AG09309 (cell line): Measurements from ENCODE around the gene OLFM2.

ENCODE experiments used
- DNase-seq: peaks from one replicate; pipeline ENCODE4 v3.0.0-alpha.2; 2010; ENCODE audit warnings: low read depth
- H3K4me3 ChIP-seq: 2 replicates; pipeline ENCODE4 v1.5.1; 2011; ENCODE audit warnings: mild to moderate bottlenecking, low read depth, low read length, moderate library complexity; ENCODE audit not compliant: control insufficient read depth
- CTCF ChIP-seq: IDR thresholded peaks from 2 replicates; pipeline ENCODE4 v1.5.1; 2011; ENCODE audit warnings: mild to moderate bottlenecking, low read depth, low read length, inconsistent platforms; ENCODE audit not compliant: insufficient read depth, control insufficient read depth; ENCODE audit errors: missing control alignments

Gene OLFM2

GRCh38 chr19:9936326-9937000, at the start of gene OLFM2:
TSS of gene OLFM2 (minus strand) at chr19:9936515. CDS start at chr19:9936366, 149 bp downstream.
- no peak for TF ChIP-seq CTCF
- no peak for DNase-seq
- H3K4me3 ChIP-seq: peak within 1 kb of the TSS; percentile 21

- no peak for TF ChIP-seq CTCF
- no peak overlapping the region for H3K4me3 ChIP-seq
- no peak for DNase-seq
Observed at GRCh38 chr19:9981406-9982260, 45.3 kb upstream of the OLFM2 start.

GRCh38 chr19:9972103-9972502, 35.8 kb upstream of the OLFM2 start:
- no peak for TF ChIP-seq CTCF
- no peak overlapping the region for H3K4me3 ChIP-seq
- no peak for DNase-seq

- H3K4me3 ChIP-seq: no peak overlapping the region
- DNase-seq: no peak
- no peak for TF ChIP-seq CTCF
Observed at GRCh38 chr19:9971166-9971897, 35.0 kb upstream of the OLFM2 start.

GRCh38 chr19:9970481-9970880, 34.2 kb upstream of the OLFM2 start:
- TF ChIP-seq CTCF: no peak
- H3K4me3 ChIP-seq: no peak overlapping the region
- no peak for DNase-seq

GRCh38 chr19:9969688-9969975, 33.3 kb upstream of the OLFM2 start:
- no peak for DNase-seq
- no peak overlapping the region for H3K4me3 ChIP-seq
- TF ChIP-seq CTCF: no peak
